NT2/D1 (cell line): ENCODE data around the gene TRPV4.

Experiments
- SUZ12 ChIP-seq: IDR thresholded peaks from 2 replicates; pipeline ENCODE4 v1.6.1; 2011; ENCODE audit not compliant: insufficient read length, insufficient read depth; ENCODE audit errors: extremely low read depth
- YY1 ChIP-seq: IDR thresholded peaks from 2 replicates; pipeline ENCODE4 v1.6.1; 2011; ENCODE audit not compliant: insufficient read length, insufficient read depth
- ZNF274 ChIP-seq: IDR thresholded peaks from 2 replicates; pipeline ENCODE4 v1.6.1; 2011; ENCODE audit warnings: mild to moderate bottlenecking, low read depth, low read length

DNA sequence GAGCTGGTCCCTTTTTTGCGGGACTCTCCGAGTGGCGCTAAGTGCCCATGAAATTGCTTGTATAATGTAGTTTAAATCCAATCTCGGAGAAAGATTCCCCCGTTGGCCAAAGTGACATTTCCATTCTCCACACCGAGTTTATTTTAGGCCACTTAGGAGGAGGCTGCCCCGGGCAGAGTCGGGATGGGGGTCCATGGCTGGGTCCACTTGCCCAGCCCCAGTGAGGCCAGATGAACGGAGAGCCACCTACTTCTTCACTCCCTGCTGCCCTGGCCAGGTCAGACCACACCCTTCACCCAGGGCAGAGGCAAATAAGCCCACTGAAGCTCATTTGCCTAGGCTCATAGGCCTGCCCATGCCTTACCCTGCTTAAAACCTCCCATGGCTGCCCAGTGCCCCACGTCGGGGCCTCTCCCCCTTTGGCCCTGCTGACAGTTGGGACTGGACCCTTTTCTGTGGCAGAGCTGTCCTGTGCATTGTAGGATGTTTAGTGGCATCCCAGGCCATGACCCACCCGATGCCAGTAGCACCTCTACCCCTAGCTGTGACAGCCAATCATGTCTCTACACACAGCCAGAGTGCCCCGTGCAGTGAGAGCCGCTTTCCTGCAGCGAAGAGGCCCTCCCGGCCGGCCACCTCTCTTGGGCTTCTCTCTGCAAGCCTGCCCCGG, 68.3 kb downstream of the TRPV4 start:
- TF ChIP-seq ZNF274 (no peak), SUZ12 (no peak), YY1 (no peak)
